ENCODE measurements around the gene ANHX.
"Not testable (repeated sequence)": the region's sequence is repeated elsewhere in the genome, so short reads cannot be mapped to it uniquely, and the experiment has no call there.

Gene ANHX

DNA sequence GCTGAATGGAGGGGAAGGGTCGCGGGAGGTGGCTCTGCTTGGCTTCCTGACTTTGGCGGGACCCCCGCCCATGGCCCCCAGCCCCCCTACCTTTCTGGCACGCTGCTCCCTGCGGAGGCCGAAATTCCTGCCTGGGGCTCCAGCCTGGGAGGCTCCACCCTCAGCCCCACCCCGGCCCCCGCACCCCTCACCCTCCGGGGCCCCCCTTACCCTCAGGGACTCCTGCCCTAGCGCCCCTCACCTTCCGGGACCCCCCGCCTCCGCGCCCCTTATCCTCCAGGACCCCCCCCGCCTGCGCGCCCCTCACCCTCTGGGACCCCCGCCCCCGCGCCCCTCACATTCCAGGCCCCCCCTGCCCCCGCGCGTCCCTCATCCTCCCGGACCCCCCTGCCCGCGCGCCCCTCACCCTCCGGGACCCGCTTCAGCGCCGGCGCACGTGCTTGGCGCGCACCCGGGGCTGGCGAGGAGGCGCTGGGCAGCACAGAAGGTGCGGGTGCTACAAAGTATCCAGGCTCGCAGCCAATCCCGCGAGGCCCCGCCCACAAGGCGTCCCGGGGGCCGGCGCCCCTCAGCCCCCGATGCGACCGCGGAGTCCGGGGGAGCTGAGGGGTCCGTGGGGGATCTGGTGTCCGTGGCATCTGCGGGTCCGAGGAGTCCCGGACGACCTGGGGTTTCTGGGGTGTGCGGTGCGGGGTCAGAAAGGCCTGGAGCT, at the start of gene ANHX:
ANHX (minus strand) TSS at position 477 of the 712 bp plus-strand sequence. CDS start 1,521 bp downstream, outside the sequence.
- H3K9me3 Mint-ChIP-seq: peaks cover 19% of the 10 kb centered on the region
- no peak within 1 kb of the TSS for H3K4me3 Mint-ChIP-seq
- no peak within 1 kb of the TSS for H3K27ac Mint-ChIP-seq

GRCh38 chr12:133264668-133265067, 29.0 kb upstream of the ANHX start:
- H3K27me3 Mint-ChIP-seq; H3K9me3 Mint-ChIP-seq; DNase-seq; H3K4me1 Mint-ChIP-seq; H3K4me3 Mint-ChIP-seq; H3K36me3 Mint-ChIP-seq (ENCODE audit: low read depth); H3K27ac Mint-ChIP-seq; ATAC-seq: not testable (repeated sequence)

More for the DNA sequence above, at the start of gene ANHX:
- H3K36me3 Mint-ChIP-seq (ENCODE audit: low read depth): peaks cover 6% of the 10 kb centered on the region
- H3K4me1 Mint-ChIP-seq: no peaks in the 10 kb centered on the region
- DNase-seq (no peak), ATAC-seq (no peak)
- H3K27me3 Mint-ChIP-seq: peaks cover 4% of the 10 kb centered on the region

- Mint-ChIP-seq H3K4me3 (no peak overlapping the region), H3K27me3 (no peaks in the 10 kb centered on the region), H3K36me3 (ENCODE audit: low read depth) (no peaks in the 10 kb centered on the region), H3K4me1 (no peaks in the 10 kb centered on the region), H3K27ac (no peak overlapping the region), H3K9me3 (peaks cover 9% of the 10 kb centered on the region)
- no peak for DNase-seq
- no peak for ATAC-seq
Observed at GRCh38 chr12:133264173-133264572, 28.5 kb upstream of the ANHX start.

- DNase-seq (no peak), ATAC-seq (no peak)
- Mint-ChIP-seq H3K27ac (no peak overlapping the region), H3K4me3 (no peak overlapping the region), H3K4me1 (no peaks in the 10 kb centered on the region), H3K36me3 (ENCODE audit: low read depth) (no peaks in the 10 kb centered on the region), H3K27me3 (no peaks in the 10 kb centered on the region), H3K9me3 (peaks cover 44% of the 10 kb centered on the region)
Observed at GRCh38 chr12:133256321-133256720, 20.6 kb upstream of the ANHX start.

DNA sequence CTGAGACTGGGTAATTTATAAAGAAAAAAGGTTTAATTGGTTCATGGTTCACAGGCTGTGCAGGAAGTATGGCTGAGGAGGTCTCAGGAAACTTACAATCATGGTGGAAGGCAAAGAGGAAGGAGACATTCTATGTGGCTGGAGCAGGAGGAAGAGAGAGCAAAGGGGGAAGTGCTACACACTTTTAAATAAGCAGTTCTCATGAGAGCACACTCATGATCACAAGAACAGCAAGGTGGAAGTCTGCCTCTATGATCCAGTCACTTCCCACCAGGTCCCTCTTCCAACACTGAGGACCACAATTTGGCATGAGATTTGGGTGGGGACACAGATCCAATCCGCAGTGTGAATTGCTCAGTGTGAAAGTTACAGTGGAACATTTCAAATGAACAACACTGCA, 20.2 kb upstream of the ANHX start:
- not testable (repeated sequence) for DNase-seq; ATAC-seq; H3K27me3 Mint-ChIP-seq; H3K27ac Mint-ChIP-seq; H3K36me3 Mint-ChIP-seq (ENCODE audit: low read depth); H3K4me3 Mint-ChIP-seq; H3K4me1 Mint-ChIP-seq
- peaks cover 47% of the 10 kb centered on the region for H3K9me3 Mint-ChIP-seq

- Mint-ChIP-seq H3K27ac (no peak overlapping the region), H3K4me1 (no peaks in the 10 kb centered on the region), H3K36me3 (ENCODE audit: low read depth) (no peaks in the 10 kb centered on the region), H3K27me3 (peaks cover 2% of the 10 kb centered on the region), H3K4me3 (no peak overlapping the region), H3K9me3 (peaks cover 48% of the 10 kb centered on the region)
- ATAC-seq: no peak
- DNase-seq: no peak
Observed at GRCh38 chr12:133251732-133252131, 16.1 kb upstream of the ANHX start.

DNA sequence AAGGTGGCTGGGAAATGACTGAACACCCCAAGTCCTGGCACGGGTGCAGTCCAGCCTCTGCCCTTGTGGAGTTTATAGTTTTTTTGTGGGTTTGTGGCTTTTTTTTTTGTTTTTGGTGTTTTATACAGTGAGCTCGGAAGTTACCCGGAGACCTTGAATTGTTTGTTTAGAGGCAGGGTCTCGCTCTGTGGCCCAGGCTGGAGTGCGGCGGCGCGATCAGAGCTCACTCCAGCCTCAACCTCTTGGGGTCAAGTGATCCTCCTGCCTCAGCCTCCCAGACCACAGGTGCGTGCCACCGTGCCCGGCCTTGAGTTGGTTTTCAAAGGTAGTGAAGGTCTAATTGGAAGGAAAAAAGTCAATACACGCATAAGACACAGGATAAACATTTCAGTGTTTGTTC, 879 bp upstream of the ANHX start:
- H3K36me3 Mint-ChIP-seq (ENCODE audit: low read depth): peaks cover 6% of the 10 kb centered on the region
- peaks cover 4% of the 10 kb centered on the region for H3K27me3 Mint-ChIP-seq
- ATAC-seq (no peak), DNase-seq (no peak)
- peaks cover 29% of the 10 kb centered on the region for H3K9me3 Mint-ChIP-seq
- H3K4me3 Mint-ChIP-seq: no peak overlapping the region
- H3K27ac Mint-ChIP-seq: no peak overlapping the region
- H3K4me1 Mint-ChIP-seq: no peaks in the 10 kb centered on the region

- peaks cover 6% of the 10 kb centered on the region for H3K36me3 Mint-ChIP-seq (ENCODE audit: low read depth)
- peaks cover 25% of the 10 kb centered on the region for H3K9me3 Mint-ChIP-seq
- ATAC-seq: no peak
- peaks cover 4% of the 10 kb centered on the region for H3K27me3 Mint-ChIP-seq
- no peak overlapping the region for H3K27ac Mint-ChIP-seq
- no peak overlapping the region for H3K4me3 Mint-ChIP-seq
- no peak for DNase-seq
- no peaks in the 10 kb centered on the region for H3K4me1 Mint-ChIP-seq
Observed at GRCh38 chr12:133236144-133236543, 467 bp upstream of the ANHX start.

DNA sequence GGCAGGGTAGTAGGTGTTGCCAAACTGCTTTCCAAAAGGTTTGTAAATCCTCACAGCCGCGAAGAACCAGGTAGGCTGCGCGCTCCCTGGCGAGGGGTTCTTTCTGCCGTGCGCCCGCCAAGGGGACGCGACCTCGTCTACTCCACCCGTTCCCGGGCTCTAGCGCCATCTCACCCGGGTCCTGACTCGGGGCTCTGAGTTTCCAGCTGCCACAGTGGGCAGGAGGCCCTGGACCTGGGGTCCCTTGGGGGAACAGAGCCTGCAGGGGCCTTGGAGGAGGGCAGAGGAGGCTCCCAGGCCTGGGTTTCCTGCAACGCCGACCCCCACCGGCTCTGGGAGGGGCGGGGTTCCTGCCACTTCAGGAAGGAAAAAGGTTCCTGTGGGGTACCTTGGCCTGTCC, 706 bp downstream of the ANHX start:
- no peak for DNase-seq

DNA sequence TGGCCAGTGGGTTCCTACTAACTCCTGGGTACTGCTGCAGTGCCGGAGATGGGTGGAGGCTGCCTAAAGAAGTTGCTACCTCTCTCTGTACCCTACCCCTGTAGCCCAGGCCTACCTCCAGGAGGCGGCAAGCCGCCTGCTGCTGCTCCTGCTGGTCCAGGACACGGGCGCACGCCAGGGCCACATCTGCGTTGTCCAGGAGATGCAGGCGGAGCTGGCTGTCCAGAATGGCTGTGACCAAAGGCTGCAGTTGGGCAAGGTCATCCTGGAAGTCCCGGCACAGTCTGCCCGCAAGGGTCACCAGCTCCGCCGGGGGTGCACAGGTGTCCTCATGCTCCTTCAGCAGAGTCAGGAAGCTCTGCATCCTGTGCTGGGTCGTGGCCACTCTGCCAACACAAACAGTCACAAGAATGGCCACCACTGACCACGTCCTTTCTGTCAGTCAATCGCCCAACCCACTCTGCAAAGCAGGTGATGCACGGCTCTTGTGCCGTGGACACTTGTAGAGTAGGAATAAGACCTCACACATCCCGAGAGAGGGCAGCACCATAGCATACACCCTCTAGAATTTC, 1.6 kb downstream of the ANHX start:
- Mint-ChIP-seq H3K4me3 (no peak overlapping the region), H3K27ac (no peak overlapping the region), H3K36me3 (ENCODE audit: low read depth) (peaks cover 3% of the 10 kb centered on the region), H3K27me3 (no peaks in the 10 kb centered on the region), H3K9me3 (peaks cover 22% of the 10 kb centered on the region), H3K4me1 (no peaks in the 10 kb centered on the region)
- ATAC-seq (no peak), DNase-seq (no peak)

More for the DNA sequence above, 706 bp downstream of the ANHX start:
- ATAC-seq: no peak
- peaks cover 6% of the 10 kb centered on the region for H3K36me3 Mint-ChIP-seq (ENCODE audit: low read depth)
- H3K9me3 Mint-ChIP-seq: peaks cover 21% of the 10 kb centered on the region
- H3K4me1 Mint-ChIP-seq: no peaks in the 10 kb centered on the region
- peaks cover 4% of the 10 kb centered on the region for H3K27me3 Mint-ChIP-seq
- H3K27ac Mint-ChIP-seq: no peak overlapping the region
- no peak overlapping the region for H3K4me3 Mint-ChIP-seq

DNA sequence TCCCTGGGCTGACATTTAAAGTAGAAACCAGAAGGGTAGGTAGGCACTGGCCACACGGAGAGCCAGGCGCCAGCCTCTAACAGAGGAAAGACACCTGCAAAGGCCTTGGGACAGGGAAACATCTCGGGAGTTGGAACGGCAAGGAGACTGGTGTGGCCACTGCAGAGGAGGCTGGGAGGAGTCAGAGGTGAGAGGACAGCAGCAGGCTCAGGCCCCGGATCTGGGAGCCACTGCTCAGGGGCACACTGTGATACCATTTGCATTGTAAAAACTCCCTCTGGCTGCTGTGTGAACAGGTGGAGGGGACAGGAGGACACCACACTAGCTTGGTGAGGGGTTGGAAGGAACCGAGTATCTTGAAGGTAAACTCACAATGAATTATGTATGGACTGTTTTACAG, 2.7 kb downstream of the ANHX start:
- H3K27ac Mint-ChIP-seq: no peak overlapping the region
- H3K4me3 Mint-ChIP-seq: no peak overlapping the region
- peaks cover 3% of the 10 kb centered on the region for H3K36me3 Mint-ChIP-seq (ENCODE audit: low read depth)
- peaks cover 22% of the 10 kb centered on the region for H3K9me3 Mint-ChIP-seq
- DNase-seq (no peak), ATAC-seq (no peak)
- no peaks in the 10 kb centered on the region for H3K27me3 Mint-ChIP-seq
- no peaks in the 10 kb centered on the region for H3K4me1 Mint-ChIP-seq

DNA sequence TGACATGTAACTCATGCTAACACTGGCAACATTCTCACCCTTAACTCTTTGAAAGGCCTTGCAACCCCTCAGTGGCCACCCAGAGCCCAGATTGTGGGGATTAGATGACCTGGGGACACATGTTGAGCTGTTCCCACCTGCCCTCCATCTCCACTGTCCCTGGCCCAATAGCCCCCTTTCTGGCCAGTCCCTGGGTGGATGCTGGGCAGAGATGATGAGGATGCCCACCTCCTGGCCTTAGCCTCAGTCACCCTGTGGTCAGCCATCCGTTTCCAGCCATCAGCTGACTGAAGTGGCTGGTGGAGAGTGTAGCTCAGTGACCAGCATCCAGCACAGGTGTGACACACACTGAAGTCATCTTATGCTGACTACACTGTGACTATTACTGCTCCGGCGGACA, 4.7 kb downstream of the ANHX start:
- no peaks in the 10 kb centered on the region for H3K4me1 Mint-ChIP-seq
- DNase-seq (no peak), ATAC-seq (no peak)
- H3K27ac Mint-ChIP-seq: no peak overlapping the region
- no peak overlapping the region for H3K4me3 Mint-ChIP-seq
- H3K27me3 Mint-ChIP-seq: no peaks in the 10 kb centered on the region
- peaks cover 17% of the 10 kb centered on the region for H3K9me3 Mint-ChIP-seq
- no peaks in the 10 kb centered on the region for H3K36me3 Mint-ChIP-seq (ENCODE audit: low read depth)

DNA sequence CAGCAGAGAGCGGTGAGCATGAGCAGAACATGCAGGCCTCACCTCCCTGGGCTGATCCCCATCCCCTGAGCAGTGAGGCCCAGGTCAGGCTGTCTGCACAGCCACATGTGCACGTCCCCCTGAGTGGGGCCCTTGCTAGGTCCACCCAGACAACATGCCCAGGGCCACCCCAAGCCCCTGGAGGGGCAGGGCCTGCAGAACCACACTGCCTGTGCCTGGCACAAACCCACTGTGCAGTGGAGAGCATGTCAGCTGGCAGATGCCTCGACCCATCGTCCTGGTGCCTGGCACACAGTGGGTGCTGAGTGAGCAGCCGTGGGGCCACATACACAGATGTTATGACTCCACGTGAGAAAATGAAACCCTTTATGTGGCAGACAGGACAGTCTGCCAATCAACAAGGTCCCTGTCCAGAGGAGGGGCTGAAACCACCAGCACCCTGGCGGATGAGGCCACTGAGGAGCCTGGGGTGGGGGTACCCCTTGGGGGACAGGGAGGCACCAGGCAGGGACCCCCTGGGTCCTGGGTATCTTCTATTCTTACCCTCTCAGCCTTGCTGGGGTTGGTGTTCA, 8.3 kb downstream of the ANHX start:
- DNase-seq (no peak), ATAC-seq (no peak)
- H3K27me3 Mint-ChIP-seq: peaks cover 2% of the 10 kb centered on the region
- no peaks in the 10 kb centered on the region for H3K4me1 Mint-ChIP-seq
- no peak overlapping the region for H3K27ac Mint-ChIP-seq
- H3K9me3 Mint-ChIP-seq: peaks cover 16% of the 10 kb centered on the region
- H3K36me3 Mint-ChIP-seq (ENCODE audit: low read depth): peaks cover 2% of the 10 kb centered on the region
- no peak overlapping the region for H3K4me3 Mint-ChIP-seq

- H3K4me3 Mint-ChIP-seq: no peak overlapping the region
- H3K27me3 Mint-ChIP-seq: peaks cover 2% of the 10 kb centered on the region
- ATAC-seq (no peak), DNase-seq (no peak)
- no peaks in the 10 kb centered on the region for H3K4me1 Mint-ChIP-seq
- peaks cover 18% of the 10 kb centered on the region for H3K9me3 Mint-ChIP-seq
- no peak overlapping the region for H3K27ac Mint-ChIP-seq
- H3K36me3 Mint-ChIP-seq (ENCODE audit: low read depth): peaks cover 2% of the 10 kb centered on the region
Observed at GRCh38 chr12:133226690-133227089, 9.0 kb downstream of the ANHX start.

DNA sequence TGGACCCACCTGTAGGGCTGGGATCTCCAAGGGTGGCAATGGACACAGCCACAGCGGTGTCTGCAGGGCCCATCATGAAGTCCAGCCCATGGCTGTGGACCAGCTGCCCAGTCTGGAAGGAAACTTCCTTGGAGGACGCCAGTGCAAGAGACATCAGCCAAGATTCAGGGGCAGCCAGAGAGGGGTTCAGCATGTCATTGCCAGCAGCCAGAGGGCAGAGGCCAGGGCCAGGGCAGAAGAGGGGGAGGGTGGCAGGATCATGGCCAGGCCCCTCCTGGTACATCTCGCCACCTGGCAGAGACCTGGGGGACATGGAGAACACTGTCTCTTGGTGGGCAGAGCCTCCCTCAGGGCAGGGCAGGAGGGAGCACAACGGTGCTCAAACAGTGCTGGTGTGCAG, 10.2 kb downstream of the ANHX start:
- Mint-ChIP-seq H3K4me1 (no peaks in the 10 kb centered on the region), H3K27ac (no peak overlapping the region), H3K27me3 (peaks cover 2% of the 10 kb centered on the region), H3K36me3 (ENCODE audit: low read depth) (peaks cover 2% of the 10 kb centered on the region), H3K9me3 (peaks cover 18% of the 10 kb centered on the region), H3K4me3 (no peak overlapping the region)
- DNase-seq: no peak
- ATAC-seq: no peak
